SHP77 (cell line): Measurements from ENCODE around the gene PDCD1.

Experiments
- DNase-seq, 2 experiments: peaks; one replicate each; lab custom pipeline; 2025; lab: John Stamatoyannopoulos, UW

PDCD1 gene

GRCh38 chr2:241895712-241896641, 37.3 kb upstream of the PDCD1 start:
- DNase-seq, result peak in 1 of 2 experiments; percentile 41

GRCh38 chr2:241895427-241895711, 36.7 kb upstream of the PDCD1 start:
- DNase-seq, result no peak

GRCh38 chr2:241894681-241895426, 36.2 kb upstream of the PDCD1 start:
- DNase-seq, result no peak

- no peak for DNase-seq
Measured at GRCh38 chr2:241894056-241894641, 35.5 kb upstream of the PDCD1 start.

GRCh38 chr2:241893265-241893664, 34.6 kb upstream of the PDCD1 start:
- no peak for DNase-seq

GRCh38 chr2:241892299-241893137, 33.8 kb upstream of the PDCD1 start:
- peak in 1 of 2 experiments; percentile 52 for DNase-seq

GRCh38 chr2:241891988-241892298, 33.2 kb upstream of the PDCD1 start:
- DNase-seq, result no peak

GRCh38 chr2:241891315-241891987, 32.8 kb upstream of the PDCD1 start:
- peak in 1 of 2 experiments; percentile 69 for DNase-seq

GRCh38 chr2:241890524-241891235, 32.0 kb upstream of the PDCD1 start:
- DNase-seq, result peak; percentile 29 to 69

GRCh38 chr2:241888641-241889040, 29.9 kb upstream of the PDCD1 start:
- DNase-seq, result peak in 1 of 2 experiments; percentile 36

GRCh38 chr2:241887806-241888522, 29.3 kb upstream of the PDCD1 start:
- no peak for DNase-seq

GRCh38 chr2:241886840-241887447, 28.2 kb upstream of the PDCD1 start:
- DNase-seq, result no peak

- DNase-seq, result no peak
Measured at GRCh38 chr2:241885946-241886643, 27.4 kb upstream of the PDCD1 start.

GRCh38 chr2:241885291-241885945, 26.7 kb upstream of the PDCD1 start:
- DNase-seq, result no peak

GRCh38 chr2:241884951-241885290, 26.2 kb upstream of the PDCD1 start:
- no peak for DNase-seq

GRCh38 chr2:241882091-241882625, 23.5 kb upstream of the PDCD1 start:
- peak; percentile 54 to 56 for DNase-seq

- DNase-seq, result no peak
Measured at GRCh38 chr2:241880311-241881073, 21.8 kb upstream of the PDCD1 start.

GRCh38 chr2:241879326-241879725, 20.6 kb upstream of the PDCD1 start:
- DNase-seq, result no peak
